Upper lobe of right lung (tissue), 1 donor: ENCODE measurements around the gene E2F4. TPM values are rescaled to one million over a fixed set of nuclear protein-coding genes. Genes with fewer than 3 reads are reported as not detected.
A peak's percentile ranks its signal among the peaks of the same experiment; 100 is the strongest.

Experiments
- ATAC-seq: fragments of 200-7000 bp; cut with Tn5 transposase; one replicate; pipeline ENCODE4 v1.9.1; 2020; ENCODE audit warnings: mild to moderate bottlenecking, moderate library complexity
- DNase-seq: peaks from one replicate; pipeline ENCODE4 v3.0.0-alpha.2; 2020
- H3K27ac ChIP-seq: fragments of 200-600 bp; one replicate; pipeline ENCODE4 v1.8.0; 2022
- H3K27me3 ChIP-seq: fragments of 200-600 bp; one replicate; pipeline ENCODE4 v1.8.0; 2022; ENCODE audit warnings: mild to moderate bottlenecking
- H3K36me3 ChIP-seq: fragments of 200-600 bp; one replicate; pipeline ENCODE4 v1.8.0; 2022
- H3K4me1 ChIP-seq: fragments of 200-600 bp; one replicate; pipeline ENCODE4 v1.8.0; 2022
- H3K4me3 ChIP-seq: fragments of 200-600 bp; one replicate; pipeline ENCODE4 v1.8.0; 2022; ENCODE audit warnings: mild to moderate bottlenecking
- H3K9me3 ChIP-seq: fragments of 200-600 bp; one replicate; pipeline ENCODE4 v1.8.0; 2022
- intact Hi-C: fragments of 100-400 bp; cut with DNase I; formaldehyde crosslinking; loops from one replicate; pipeline ENCODE4 v1.11.0; 2022
- total RNA-seq: library from RNA; stranded (reverse); fragmentation: NEBNext Ultra II Directional; extraction: Animal tissue kit (Norgen Biotek cat#: 25700); gene quantifications from one replicate; pipeline ENCODE4 v1.2.1, GENCODE V29; 2021
- TF ChIP-seq, protein P1 (sequence below): fragments of 200-600 bp; IDR thresholded peaks from one replicate; pipeline ENCODE4 v1.8.0; 2022; ENCODE audit warnings: antibody characterized with exemption
- donor health status: DM: no; HTN: yes; CAD: no; lungs with severe emphysema.

Gene E2F4
- total RNA-seq, 1 donor from 2014 or later = 68.2 TPM

DNA sequence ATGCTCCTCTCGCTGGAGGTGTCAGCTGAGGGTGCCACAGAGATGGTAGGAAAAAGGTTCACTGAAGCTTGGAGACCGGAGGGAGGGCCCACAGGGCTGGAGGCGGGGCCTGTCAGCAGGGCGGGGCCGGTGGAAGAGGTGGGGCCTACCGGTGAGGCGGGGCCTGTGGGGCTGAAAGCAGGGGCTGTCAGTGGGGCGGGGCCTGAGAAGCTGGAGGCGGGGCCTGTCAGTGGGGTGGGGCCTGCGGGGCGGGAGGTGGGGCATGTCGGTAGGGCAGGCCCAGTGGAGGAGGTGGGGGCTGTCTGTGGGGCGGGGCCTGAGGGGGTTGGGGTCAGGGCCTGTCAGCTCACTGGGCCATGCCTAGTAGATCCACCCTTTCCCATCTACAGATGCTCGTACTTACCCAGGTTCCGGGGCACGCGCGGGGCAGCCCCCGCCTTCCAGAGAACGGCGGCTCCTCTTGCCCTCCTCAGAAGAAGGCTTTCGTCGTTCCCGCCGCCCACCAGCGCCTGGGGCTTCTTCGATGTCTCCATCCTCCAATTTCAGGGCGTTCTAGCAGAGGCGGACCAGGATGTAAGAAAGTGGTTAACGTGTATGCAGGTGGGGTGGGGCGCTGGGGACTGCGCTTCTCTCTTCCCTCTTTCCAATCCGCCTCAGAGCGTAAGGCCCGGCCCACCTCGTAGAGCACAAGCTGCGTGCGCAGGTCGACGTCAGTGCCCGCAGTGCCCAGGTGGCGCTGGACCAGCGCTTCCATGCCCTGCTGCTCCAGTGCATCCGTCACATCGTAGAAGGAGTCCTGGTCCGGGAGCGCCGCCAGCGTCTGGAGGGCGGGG, 44.8 kb downstream of the E2F4 start:
- DNase-seq (peak; percentile 78), ATAC-seq (peak; percentile 44)
- Histone ChIP-seq H3K4me1 (peaks cover 25% of the 10 kb centered on the region), H3K27me3 (no peaks in the 10 kb centered on the region), H3K4me3 (no peak overlapping the region), H3K27ac (no peak overlapping the region), H3K36me3 (peaks cover 82% of the 10 kb centered on the region), H3K9me3 (no peaks in the 10 kb centered on the region)
- intact Hi-C loops = no loop called here
- TF ChIP-seq, protein P1, sequence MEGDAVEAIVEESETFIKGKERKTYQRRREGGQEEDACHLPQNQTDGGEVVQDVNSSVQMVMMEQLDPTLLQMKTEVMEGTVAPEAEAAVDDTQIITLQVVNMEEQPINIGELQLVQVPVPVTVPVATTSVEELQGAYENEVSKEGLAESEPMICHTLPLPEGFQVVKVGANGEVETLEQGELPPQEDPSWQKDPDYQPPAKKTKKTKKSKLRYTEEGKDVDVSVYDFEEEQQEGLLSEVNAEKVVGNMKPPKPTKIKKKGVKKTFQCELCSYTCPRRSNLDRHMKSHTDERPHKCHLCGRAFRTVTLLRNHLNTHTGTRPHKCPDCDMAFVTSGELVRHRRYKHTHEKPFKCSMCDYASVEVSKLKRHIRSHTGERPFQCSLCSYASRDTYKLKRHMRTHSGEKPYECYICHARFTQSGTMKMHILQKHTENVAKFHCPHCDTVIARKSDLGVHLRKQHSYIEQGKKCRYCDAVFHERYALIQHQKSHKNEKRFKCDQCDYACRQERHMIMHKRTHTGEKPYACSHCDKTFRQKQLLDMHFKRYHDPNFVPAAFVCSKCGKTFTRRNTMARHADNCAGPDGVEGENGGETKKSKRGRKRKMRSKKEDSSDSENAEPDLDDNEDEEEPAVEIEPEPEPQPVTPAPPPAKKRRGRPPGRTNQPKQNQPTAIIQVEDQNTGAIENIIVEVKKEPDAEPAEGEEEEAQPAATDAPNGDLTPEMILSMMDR = no peak

DNA sequence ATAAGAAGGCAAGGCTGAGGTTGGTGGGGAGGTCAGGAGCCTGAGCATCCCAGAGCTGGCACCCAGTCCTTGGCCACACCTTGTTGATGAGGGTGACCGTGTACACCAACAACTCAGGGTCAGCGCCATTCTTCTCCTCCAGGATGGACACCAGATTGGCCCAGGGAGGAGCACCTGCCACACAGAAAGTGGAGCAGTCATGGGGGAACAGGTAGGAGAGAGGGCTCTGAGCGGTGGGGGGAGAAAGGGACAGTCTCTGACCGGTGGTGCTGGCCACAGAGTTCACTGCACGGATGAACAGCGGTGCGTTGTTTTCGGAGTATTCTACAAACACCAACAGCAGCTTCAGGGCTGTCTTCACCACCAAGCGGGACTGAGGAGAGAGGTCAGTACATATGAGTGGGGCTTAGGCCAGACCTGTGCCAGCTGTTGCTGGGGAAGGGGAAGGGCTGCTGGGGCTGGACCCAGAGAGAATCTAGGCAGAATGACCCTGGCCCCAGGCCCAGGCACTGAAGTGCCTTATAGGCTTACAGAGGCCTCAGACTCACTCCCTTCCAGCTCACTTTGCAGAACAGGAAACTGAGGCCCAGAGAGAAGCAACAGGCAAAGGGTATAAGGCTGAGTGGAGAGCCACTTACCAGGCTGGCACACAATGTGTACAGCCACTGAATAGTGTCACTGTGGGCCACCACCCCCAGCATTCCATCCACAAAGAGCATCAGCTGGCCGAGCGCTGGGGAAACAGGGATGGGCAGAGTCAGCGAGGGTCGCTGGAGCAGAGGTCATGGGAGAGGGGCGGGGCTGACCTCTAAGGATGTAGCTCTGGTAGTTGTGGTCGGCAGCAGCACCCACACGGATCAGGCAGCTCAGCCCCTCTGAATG, 45.7 kb downstream of the E2F4 start:
- Histone ChIP-seq H3K27me3 (no peaks in the 10 kb centered on the region), H3K4me3 (no peak overlapping the region), H3K27ac (no peak overlapping the region), H3K4me1 (peaks cover 33% of the 10 kb centered on the region), H3K36me3 (peaks cover 73% of the 10 kb centered on the region), H3K9me3 (no peaks in the 10 kb centered on the region)
- TF ChIP-seq, protein P1 = no peak
- DNase-seq (peak; percentile 57), ATAC-seq (no peak)
- intact Hi-C loops = no loop called here

DNA sequence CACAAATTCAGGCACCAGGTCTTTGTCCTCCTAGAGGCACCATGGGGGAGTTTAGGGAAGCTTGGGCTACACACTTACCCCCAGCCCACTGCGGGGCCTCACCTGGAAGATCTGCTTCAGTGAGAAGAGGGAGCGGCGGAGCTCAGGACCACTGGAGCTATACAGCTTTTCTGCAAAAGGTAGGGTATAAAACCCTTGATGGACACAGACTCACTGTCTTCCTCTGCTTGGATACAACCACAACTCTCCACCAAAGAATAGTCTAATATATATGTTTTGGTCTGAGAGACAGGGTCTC, 46.3 kb downstream of the E2F4 start:
- Histone ChIP-seq H3K36me3 (peaks cover 69% of the 10 kb centered on the region), H3K27ac (no peak overlapping the region)

DNA sequence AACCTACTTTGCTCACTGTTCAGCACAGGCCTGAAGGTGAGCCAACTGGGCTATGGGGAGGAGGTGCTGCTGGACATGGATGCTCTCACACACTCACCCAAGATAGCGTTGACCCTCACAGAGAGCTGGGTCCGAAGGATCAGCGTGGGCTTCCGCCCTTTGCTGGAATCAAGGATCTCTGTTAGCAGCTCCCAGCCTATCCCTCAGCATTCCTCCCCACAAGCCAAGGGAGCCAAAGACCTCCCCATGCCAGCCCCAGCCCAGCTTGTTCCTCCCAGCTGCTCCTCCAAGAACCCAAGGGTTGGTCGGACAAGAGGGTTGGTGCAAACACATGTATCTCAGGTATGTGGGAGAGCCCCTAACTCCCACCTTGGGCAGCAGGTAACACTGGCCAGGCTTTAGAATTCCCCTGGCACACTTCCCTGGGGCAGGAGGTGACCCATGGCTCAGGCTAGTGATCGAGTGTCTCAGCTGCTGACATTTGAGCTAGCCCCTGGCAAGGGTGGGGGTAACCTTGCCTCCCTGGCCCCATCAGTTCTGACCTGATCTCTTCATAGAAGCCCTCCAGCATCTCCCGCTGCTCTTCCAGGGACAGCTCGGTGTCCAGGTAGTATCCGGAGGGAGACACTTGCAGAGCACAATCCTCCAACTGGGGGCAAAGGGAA, 47.0 kb downstream of the E2F4 start:
- no peak overlapping the region for H3K4me3 ChIP-seq
- H3K27ac ChIP-seq = no peak overlapping the region
- intact Hi-C loops = no loop called here
- peak; percentile 45 for DNase-seq
- TF ChIP-seq, protein P1 = no peak
- H3K36me3 ChIP-seq = peaks cover 62% of the 10 kb centered on the region
- no peaks in the 10 kb centered on the region for H3K27me3 ChIP-seq
- H3K4me1 ChIP-seq = peaks cover 46% of the 10 kb centered on the region
- no peak for ATAC-seq
- H3K9me3 ChIP-seq = no peaks in the 10 kb centered on the region

More for the DNA sequence above, 46.3 kb downstream of the E2F4 start:
- peaks cover 39% of the 10 kb centered on the region for H3K4me1 ChIP-seq
- TF ChIP-seq, protein P1 = no peak
- intact Hi-C loops = no loop called here
- no peak for DNase-seq
- ATAC-seq = no peak
- H3K4me3 ChIP-seq = no peak overlapping the region
- no peaks in the 10 kb centered on the region for H3K27me3 ChIP-seq
- no peaks in the 10 kb centered on the region for H3K9me3 ChIP-seq

DNA sequence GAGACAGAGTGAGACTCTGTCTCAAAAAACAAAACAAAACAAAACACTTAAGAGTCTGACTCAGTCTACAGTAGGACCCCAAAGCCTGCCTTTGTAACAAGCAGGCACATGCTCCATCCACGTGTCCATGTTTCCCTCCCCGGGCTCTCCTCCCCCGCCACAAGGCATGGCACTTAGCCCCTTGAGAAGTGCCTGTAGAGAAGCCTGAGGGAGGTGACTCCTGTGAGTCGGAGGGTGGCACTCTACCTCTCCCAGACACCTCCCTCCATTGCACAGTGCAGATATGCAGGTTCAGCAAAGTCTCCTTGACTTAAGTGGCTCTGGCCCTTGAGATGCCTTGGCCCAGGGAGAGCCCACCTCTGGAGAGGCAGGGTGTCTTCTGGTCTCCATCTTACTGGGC, 48.6 kb downstream of the E2F4 start:
- Histone ChIP-seq H3K4me3 (no peak overlapping the region), H3K4me1 (peaks cover 62% of the 10 kb centered on the region), H3K27ac (peak overlapping the region; percentile 83), H3K9me3 (no peaks in the 10 kb centered on the region), H3K36me3 (peaks cover 46% of the 10 kb centered on the region), H3K27me3 (no peaks in the 10 kb centered on the region)
- ATAC-seq = peak; percentile 72
- DNase-seq = peak; percentile 87
- intact Hi-C loops = no loop called here
- TF ChIP-seq, protein P1 = no peak
